ENCODE data around the gene GANC.
A peak's percentile ranks its signal among the peaks of the same experiment; 100 is the strongest.

GANC gene

GRCh38 chr15:42275780-42276391, 2.9 kb downstream of the GANC start:
- peaks cover 35% of the 10 kb centered on the region for H3K4me1 ChIP-seq (ENCODE audit: insufficient read depth, low read length, poor library complexity, severe bottlenecking)
- peaks cover 20% of the 10 kb centered on the region for H4K20me1 ChIP-seq (ENCODE audit: insufficient read depth, low read length, poor library complexity, severe bottlenecking)
- no peak for TF ChIP-seq CTCF (conservative IDR thresholded peaks at IDR 0.05; ENCODE audit: low read length)
- no peak for TF ChIP-seq EZH2phosphoT487 (IDR thresholded peaks at IDR 0.05; ENCODE audit: borderline replicate concordance)
- H3K4me3 ChIP-seq (ENCODE audit: low read length, poor library complexity, severe bottlenecking): peak overlapping the region; percentile 88
- H3K9me3 ChIP-seq (ENCODE audit: insufficient read depth, low read depth, low read length): no peaks in the 10 kb centered on the region
- H3K9ac ChIP-seq (ENCODE audit: low read depth, low read length, poor library complexity, severe bottlenecking): peak overlapping the region; percentile 92
- H3K79me2 ChIP-seq (ENCODE audit: insufficient read depth, low read length): peaks cover 33% of the 10 kb centered on the region
- H3K36me3 ChIP-seq (ENCODE audit: insufficient read depth, low read length): no peaks in the 10 kb centered on the region
- peak overlapping the region; percentile 90 for H3K4me2 ChIP-seq (ENCODE audit: low read depth, low read length, poor library complexity, severe bottlenecking)
- no peaks in the 10 kb centered on the region for H3F3A ChIP-seq (ENCODE audit: low read depth)
- H3K9me2 ChIP-seq (replicated peaks; ENCODE audit: low read depth, low read length): no peaks in the 10 kb centered on the region
- no peaks in the 10 kb centered on the region for H3K27me3 ChIP-seq (ENCODE audit: insufficient read depth, low read length, poor library complexity, severe bottlenecking)
- H2AFZ ChIP-seq (ENCODE audit: low read length): 0 out of 2 replicates have a peak overlapping the region, but pooled peaks have one; percentile 58

GRCh38 chr15:42276762-42277161, 3.8 kb downstream of the GANC start:
- TF ChIP-seq CTCF (conservative IDR thresholded peaks at IDR 0.05; ENCODE audit: low read length) (no peak), EZH2phosphoT487 (IDR thresholded peaks at IDR 0.05; ENCODE audit: borderline replicate concordance) (no peak)
- Histone ChIP-seq H3K9ac (ENCODE audit: low read depth, low read length, poor library complexity, severe bottlenecking) (no peak overlapping the region), H4K20me1 (ENCODE audit: insufficient read depth, low read length, poor library complexity, severe bottlenecking) (peaks cover 11% of the 10 kb centered on the region), H3K4me2 (ENCODE audit: low read depth, low read length, poor library complexity, severe bottlenecking) (no peak overlapping the region), H3K9me3 (ENCODE audit: insufficient read depth, low read depth, low read length) (no peaks in the 10 kb centered on the region), H3K9me2 (replicated peaks; ENCODE audit: low read depth, low read length) (no peaks in the 10 kb centered on the region), H3K4me3 (ENCODE audit: low read length, poor library complexity, severe bottlenecking) (no peak overlapping the region), H3K27me3 (ENCODE audit: insufficient read depth, low read length, poor library complexity, severe bottlenecking) (no peaks in the 10 kb centered on the region), H3F3A (ENCODE audit: low read depth) (no peaks in the 10 kb centered on the region), H3K4me1 (ENCODE audit: insufficient read depth, low read length, poor library complexity, severe bottlenecking) (peaks cover 28% of the 10 kb centered on the region), H3K79me2 (ENCODE audit: insufficient read depth, low read length) (peaks cover 24% of the 10 kb centered on the region), H2AFZ (ENCODE audit: low read length) (no peak overlapping the region), H3K36me3 (ENCODE audit: insufficient read depth, low read length) (no peaks in the 10 kb centered on the region)

- Histone ChIP-seq H3K9me2 (replicated peaks; ENCODE audit: low read depth, low read length) (no peaks in the 10 kb centered on the region), H3K4me2 (ENCODE audit: low read depth, low read length, poor library complexity, severe bottlenecking) (no peak overlapping the region), H3K4me3 (ENCODE audit: low read length, poor library complexity, severe bottlenecking) (no peak overlapping the region), H2AFZ (ENCODE audit: low read length) (no peak overlapping the region), H3K9me3 (ENCODE audit: insufficient read depth, low read depth, low read length) (no peaks in the 10 kb centered on the region), H4K20me1 (ENCODE audit: insufficient read depth, low read length, poor library complexity, severe bottlenecking) (no peaks in the 10 kb centered on the region), H3F3A (ENCODE audit: low read depth) (no peaks in the 10 kb centered on the region), H3K36me3 (ENCODE audit: insufficient read depth, low read length) (no peaks in the 10 kb centered on the region), H3K27me3 (ENCODE audit: insufficient read depth, low read length, poor library complexity, severe bottlenecking) (no peaks in the 10 kb centered on the region), H3K4me1 (ENCODE audit: insufficient read depth, low read length, poor library complexity, severe bottlenecking) (peaks cover 17% of the 10 kb centered on the region), H3K79me2 (ENCODE audit: insufficient read depth, low read length) (peaks cover 9% of the 10 kb centered on the region), H3K9ac (ENCODE audit: low read depth, low read length, poor library complexity, severe bottlenecking) (no peak overlapping the region)
- TF ChIP-seq EZH2phosphoT487 (IDR thresholded peaks at IDR 0.05; ENCODE audit: borderline replicate concordance): no peak
- no peak for TF ChIP-seq CTCF (conservative IDR thresholded peaks at IDR 0.05; ENCODE audit: low read length)
These were observed 6.3 kb downstream of the GANC start for GRCh38 chr15:42279234-42279723.
